Adrenal gland (tissue), 12 donors: ENCODE data around the gene ITGA6. TPM values are rescaled to one million over a fixed set of nuclear protein-coding genes. Genes with fewer than 3 reads are reported as not detected.
A peak's percentile ranks its signal among the peaks of the same experiment; 100 is the strongest.

ENCODE experiments used
- DNase-seq, 7 donors: peaks; one replicate each; pipeline ENCODE4 v3.0.0-alpha.2; 2019 to 2020
- H3K27ac ChIP-seq, 5 donors: fragments of 200-600 bp; sonication (generic) in 4 of 5; 1 replicate in 3 of 5; 2 replicates in 2 of 5; pipeline versions ENCODE4 v1.5.1 to v1.8.0; 2016 to 2020; ENCODE audit warnings: mild to moderate bottlenecking in 1 of 5
- H3K27me3 ChIP-seq: fragments of 200-600 bp; 2 replicates; pipeline ENCODE4 v1.8.0; 2021
- H3K36me3 ChIP-seq, 2 donors: fragments of 200-600 bp; replicated peaks in 1 of 2; 1 replicate in 1 of 2; 2 replicates in 1 of 2; pipeline versions ENCODE4 v1.5.1 to v1.8.0; 2018 to 2022
- H3K4me1 ChIP-seq, 2 donors: fragments of 200-600 bp; replicated peaks in 1 of 2; 1 replicate in 1 of 2; 2 replicates in 1 of 2; pipeline versions ENCODE4 v1.5.1 to v1.8.0; 2018 to 2021
- H3K4me3 ChIP-seq, 4 donors: fragments of 200-600 bp; sonication (generic) in 3 of 4; one replicate each; pipeline ENCODE4 v1.5.1; 2016 to 2018
- H3K9me3 ChIP-seq, 3 donors: fragments of 200-600 bp; sonication (generic) in 1 of 3; replicated peaks in 1 of 3; 1 replicate in 2 of 3; 2 replicates in 1 of 3; pipeline versions ENCODE4 v1.5.1 to v1.8.0; 2016 to 2021
- POLR2A ChIP-seq, 2 donors: fragments of 450-650 bp; IDR thresholded peaks; one replicate each; pipeline ENCODE4 v1.6.1; 2017; ENCODE audit warnings: antibody characterized with exemption in 2 of 2, mild to moderate bottlenecking in 2 of 2, moderate library complexity in 1 of 2
- WGBS, 4 donors: extraction: QIAGEN DNeasy Blood & Tissue Kit in 2 of 4; methylation state at CpG; one replicate each; pipeline versions ENCODE4 v1.1.5 to v1.1.7; 2013 to 2017; 5-methylcytosine and 5-hydroxymethylcytosine counted together
- intact Hi-C, 2 donors: fragments of 100-400 bp; cut with DNase I; formaldehyde crosslinking; loops; one replicate each; pipeline versions ENCODE4 v1.14.1 to v1.15.0; 2022 to 2023
- polyA plus RNA-seq, 3 donors: library from polyadenylated mRNA; stranded (reverse); fragments of 200-250 nt in 2 of 3; fragments of 350-450 nt in 1 of 3; fragmentation: Illumina TruSeq in 1 of 3; extraction: RNeasy Lipid Tissue Mini Kit (QIAGEN cat#74804) in 1 of 3; gene quantifications; one replicate each; pipeline ENCODE4 v1.2.3, GENCODE V29; 2013 to 2014
- total RNA-seq, 9 donors: library from RNA; depleted of rRNA in 4 of 9; stranded (reverse); fragments of >200 nt in 4 of 9; fragments of 120-200 nt in 1 of 9; fragmentation: NEBNext Ultra II Directional in 1 of 9; extraction: Animal tissue kit (Norgen Biotek cat#: 25700) in 1 of 9; gene quantifications; one replicate each; pipeline versions ENCODE4 v1.1.0 to v1.2.4, GENCODE V29; 2013 to 2023
- TF ChIP-seq, protein P1 (sequence below), 6 experiments: fragments of 450-650 bp in 4 of 6; fragments of 200-600 bp in 2 of 6; sonication (generic) in 1 of 6; IDR thresholded peaks; 1 replicate in 5 of 6; 2 replicates in 1 of 6; pipeline versions ENCODE4 v1.5.1 to v1.8.0; 2016 to 2021; ENCODE audit warnings: antibody characterized with exemption in 6 of 6, mild to moderate bottlenecking in 2 of 6, moderate library complexity in 1 of 6
- donor health status: healthy with polysubstance abuse.
- donor health status: Bipolar disorder and iron deficiency.
- donor health status: DM: yes; HTN: yes; CAD: no.
- donor health status: DM: no; HTN: no; CAD: no.
- donor health status: DM: no; HTN: no; CAD: no.
- donor health status: DM: yes; HTN: yes; CAD: no.

ITGA6 gene
- total and polyA plus RNA-seq, 12 donors: 5.1 to 20.3 (median 10.0) TPM

DNA sequence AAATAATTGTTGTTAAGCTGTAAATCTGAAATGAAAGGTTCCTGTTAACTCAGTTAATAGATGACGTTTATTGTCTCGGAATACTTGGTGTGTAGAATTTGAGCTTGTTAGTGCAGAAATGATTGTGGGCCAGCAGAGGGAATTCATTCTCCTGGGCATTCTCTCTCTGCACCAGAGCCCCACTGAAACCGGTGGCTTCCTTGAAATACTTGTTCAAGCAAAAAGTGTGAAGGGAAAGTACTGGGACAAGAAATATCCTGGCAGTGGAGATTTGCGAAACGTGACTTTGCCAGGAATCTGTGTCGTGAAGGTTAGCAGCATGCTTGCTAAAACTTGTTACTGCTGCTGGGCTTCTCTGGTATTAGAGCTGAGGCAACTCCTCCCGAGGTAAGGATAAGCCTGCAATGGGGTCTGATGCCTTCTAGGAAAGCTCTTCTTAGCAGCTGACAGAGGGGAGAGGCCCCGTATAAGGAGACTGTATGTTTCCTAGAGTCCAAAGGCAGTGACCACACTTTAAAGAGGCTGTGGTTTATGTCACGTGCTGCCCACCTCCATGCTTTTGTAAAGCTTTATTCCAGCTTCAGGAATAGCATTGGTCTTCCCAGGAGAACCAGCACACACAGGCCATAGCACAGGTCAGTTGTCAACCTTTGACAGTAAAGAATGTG, 2.0 kb downstream of the ITGA6 start:
- Histone ChIP-seq H3K4me1 (peaks cover 0 to 14% of the 10 kb centered on the region in 2 donors), H3K27ac (peak overlapping the region in 1 of 5 donors; percentile 18), H3K4me3 (peak overlapping the region in 1 of 4 donors; percentile 74), H3K27me3 (peaks cover 5% of the 10 kb centered on the region), H3K9me3 (no peaks in the 10 kb centered on the region), H3K36me3 (no peaks in the 10 kb centered on the region)
- TF ChIP-seq POLR2A (IDR thresholded peaks at IDR 0.05): no peak
- TF ChIP-seq, protein P1, sequence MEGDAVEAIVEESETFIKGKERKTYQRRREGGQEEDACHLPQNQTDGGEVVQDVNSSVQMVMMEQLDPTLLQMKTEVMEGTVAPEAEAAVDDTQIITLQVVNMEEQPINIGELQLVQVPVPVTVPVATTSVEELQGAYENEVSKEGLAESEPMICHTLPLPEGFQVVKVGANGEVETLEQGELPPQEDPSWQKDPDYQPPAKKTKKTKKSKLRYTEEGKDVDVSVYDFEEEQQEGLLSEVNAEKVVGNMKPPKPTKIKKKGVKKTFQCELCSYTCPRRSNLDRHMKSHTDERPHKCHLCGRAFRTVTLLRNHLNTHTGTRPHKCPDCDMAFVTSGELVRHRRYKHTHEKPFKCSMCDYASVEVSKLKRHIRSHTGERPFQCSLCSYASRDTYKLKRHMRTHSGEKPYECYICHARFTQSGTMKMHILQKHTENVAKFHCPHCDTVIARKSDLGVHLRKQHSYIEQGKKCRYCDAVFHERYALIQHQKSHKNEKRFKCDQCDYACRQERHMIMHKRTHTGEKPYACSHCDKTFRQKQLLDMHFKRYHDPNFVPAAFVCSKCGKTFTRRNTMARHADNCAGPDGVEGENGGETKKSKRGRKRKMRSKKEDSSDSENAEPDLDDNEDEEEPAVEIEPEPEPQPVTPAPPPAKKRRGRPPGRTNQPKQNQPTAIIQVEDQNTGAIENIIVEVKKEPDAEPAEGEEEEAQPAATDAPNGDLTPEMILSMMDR (IDR thresholded peaks at IDR 0.05): no peak
- 43 to 58% (median 55%) methylated on average over 8 to 9 of the region's 9 CpGs for WGBS, 4 donors
- intact Hi-C loops: no loop called here
- no peak for DNase-seq

DNA sequence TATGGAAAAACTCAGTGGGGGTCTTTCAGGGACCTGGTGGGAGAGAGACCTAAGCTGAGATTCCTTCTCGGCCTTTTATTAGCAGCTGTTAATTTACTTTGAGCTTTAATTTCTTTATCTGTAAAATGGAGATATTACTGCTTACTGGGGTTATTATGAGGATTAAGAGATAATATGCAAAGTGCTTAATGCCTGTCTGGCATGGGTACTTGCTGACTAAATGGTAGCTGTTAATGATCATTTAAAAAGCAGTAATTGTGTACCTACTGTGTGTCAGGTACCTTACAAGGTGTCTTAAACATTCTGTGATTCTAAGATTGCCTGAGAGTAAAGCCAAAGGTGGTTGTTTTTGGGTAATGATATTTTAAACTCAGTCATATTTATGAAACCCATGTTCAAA, 2.6 kb downstream of the ITGA6 start:
- H3K4me1 ChIP-seq: peaks cover 0 to 14% of the 10 kb centered on the region in 2 donors
- H3K27me3 ChIP-seq: peaks cover 5% of the 10 kb centered on the region
- no peak overlapping the region for H3K27ac ChIP-seq
- H3K36me3 ChIP-seq: no peaks in the 10 kb centered on the region
- H3K9me3 ChIP-seq: no peaks in the 10 kb centered on the region
- no peak overlapping the region for H3K4me3 ChIP-seq
- no peak for TF ChIP-seq POLR2A (IDR thresholded peaks at IDR 0.05)
- TF ChIP-seq, protein P1 (IDR thresholded peaks at IDR 0.05): no peak
- 50 to 85% (median 69%) methylated on average over 1 of the region's 1 CpG for WGBS, 4 donors
- DNase-seq: no peak
- intact Hi-C loops: loop anchor here in 1 of 2 donors (10.0 kb wide), 1 partner anchor 1835 kb away; no protein-coding TSS in a partner anchor

- Histone ChIP-seq H3K4me1 (peaks cover 0 to 14% of the 10 kb centered on the region in 2 donors), H3K9me3 (no peaks in the 10 kb centered on the region), H3K27me3 (peaks cover 5% of the 10 kb centered on the region), H3K4me3 (no peak overlapping the region), H3K27ac (no peak overlapping the region), H3K36me3 (no peaks in the 10 kb centered on the region)
- TF ChIP-seq POLR2A (IDR thresholded peaks at IDR 0.05): no peak
- TF ChIP-seq, protein P1 (IDR thresholded peaks at IDR 0.05): no peak
- WGBS, 4 donors: 75 to 91% (median 89%) methylated on average over 3 of the region's 3 CpGs
- intact Hi-C loops: loop anchor here in 1 of 2 donors (10.0 kb wide), 1 partner anchor 1836 kb away; no protein-coding TSS in a partner anchor
- DNase-seq: no peak
Measured at GRCh38 chr2:172430678-172431077, 3.3 kb downstream of the ITGA6 start.

GRCh38 chr2:172431463-172431862, 4.1 kb downstream of the ITGA6 start:
- Histone ChIP-seq H3K4me3 (no peak overlapping the region), H3K27ac (peak overlapping the region in 1 of 5 donors; percentile 1), H3K36me3 (no peaks in the 10 kb centered on the region), H3K9me3 (no peaks in the 10 kb centered on the region), H3K4me1 (peaks cover 0 to 14% of the 10 kb centered on the region in 2 donors), H3K27me3 (peaks cover 5% of the 10 kb centered on the region)
- no peak for TF ChIP-seq POLR2A (IDR thresholded peaks at IDR 0.05)
- TF ChIP-seq, protein P1 (IDR thresholded peaks at IDR 0.05): no peak
- DNase-seq: peak in 2 of 7 donors; percentile 14 to 29
- 37 to 52% (median 44%) methylated on average over 4 of the region's 4 CpGs for WGBS, 4 donors
- intact Hi-C loops: loop anchor here in 1 of 2 donors (10.0 kb wide), 1 partner anchor 1837 kb away; no protein-coding TSS in a partner anchor
